ENCODE data around the gene GDPD4. TPM values are rescaled to one million over a fixed set of nuclear protein-coding genes. Genes with fewer than 3 reads are reported as not detected.

GDPD4 gene
- total RNA-seq, 1 experiment from 2014 or later: not detected

DNA sequence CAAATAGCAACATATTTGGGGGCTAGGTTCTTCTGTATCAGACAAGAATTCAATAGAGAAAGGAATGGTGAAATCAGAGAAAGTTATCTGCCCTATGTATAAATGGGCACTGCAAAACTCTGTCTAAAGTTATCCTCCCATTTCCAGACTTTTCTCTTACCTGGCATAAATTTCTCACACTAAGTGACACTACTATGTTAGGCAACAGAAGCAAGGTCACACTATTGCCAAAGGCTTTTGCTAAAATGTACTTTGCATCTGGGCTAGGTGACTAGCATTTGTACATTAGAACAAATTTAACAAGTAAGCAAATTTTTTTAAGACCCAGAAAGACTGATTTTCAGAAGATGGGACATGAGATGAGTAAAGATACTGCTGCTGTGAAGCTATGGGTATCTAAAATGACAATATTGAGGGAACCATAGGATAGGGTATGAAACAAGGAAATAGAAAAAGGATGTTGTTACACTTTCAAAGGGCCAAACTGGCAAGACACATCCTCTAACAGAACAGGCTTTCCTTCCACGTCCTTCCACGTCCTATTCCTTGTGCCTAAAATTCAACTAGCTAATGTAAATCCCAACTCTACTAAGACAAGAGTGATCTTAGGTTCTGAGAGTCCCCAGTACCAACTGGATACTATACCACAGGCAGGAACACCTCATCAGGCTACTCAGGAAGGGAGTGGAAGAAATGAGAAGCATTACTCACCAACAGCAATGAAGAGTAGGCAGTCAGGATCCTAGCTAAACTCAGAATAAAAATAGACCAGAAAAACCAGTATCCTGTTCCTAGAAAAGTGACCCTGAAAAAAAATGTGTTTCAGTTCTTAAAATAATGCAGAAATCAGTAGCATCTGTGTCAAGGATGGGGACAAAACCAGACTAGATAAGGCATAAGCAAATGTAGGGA is 22.6 kb downstream of the GDPD4 start:
- BruUV-seq (replicated peaks): no TSS peak
- H3K27ac ChIP-seq (ENCODE audit: low read length): no peak overlapping the region
- in situ Hi-C loops (cut with HindIII; ENCODE audit: low pct_unique_long_range_greater_than_20kb, low sequenced_read_pairs): no loop called here
- CTCF ChIA-PET: no interaction called here
- intact Hi-C loops (cut with micrococcal nuclease; ENCODE audit: unreplicated experiment): no loop called here
- H3K27me3 ChIP-seq (ENCODE audit: control insufficient read depth, insufficient read depth, low read length): no peaks in the 10 kb centered on the region
- no peak overlapping the region for H3K4me3 ChIP-seq (ENCODE audit: low read depth in 2 of 2, low read length in 2 of 2)
- H3K36me3 ChIP-seq (ENCODE audit: control insufficient read depth, insufficient read depth, low read length): no peaks in the 10 kb centered on the region
- POLR2A ChIA-PET: no interaction called here
- DNase-seq (ENCODE audit: low read depth, low spot score) (no peak), ATAC-seq (no peak)
- peaks cover 3% of the 10 kb centered on the region; the same call in 1 of the 2 replicates for H3K9me3 ChIP-seq (ENCODE audit: control insufficient read depth, insufficient read depth, low read depth, low read length)
- no peaks in the 10 kb centered on the region for H3K4me1 ChIP-seq (ENCODE audit: control insufficient read depth, insufficient read depth, low read length)
- TF ChIP-seq POLR2AphosphoS5 (IDR thresholded peaks at IDR 0.05; ENCODE audit: low read depth, low read length) (no peak), TCF7L2 (IDR thresholded peaks at IDR 0.05; ENCODE audit: low read depth, low read length) (no peak), SIN3A (IDR thresholded peaks at IDR 0.05; ENCODE audit: borderline replicate concordance, insufficient read depth, low read depth, low read length) (no peak)
- TF ChIP-seq, protein P1, sequence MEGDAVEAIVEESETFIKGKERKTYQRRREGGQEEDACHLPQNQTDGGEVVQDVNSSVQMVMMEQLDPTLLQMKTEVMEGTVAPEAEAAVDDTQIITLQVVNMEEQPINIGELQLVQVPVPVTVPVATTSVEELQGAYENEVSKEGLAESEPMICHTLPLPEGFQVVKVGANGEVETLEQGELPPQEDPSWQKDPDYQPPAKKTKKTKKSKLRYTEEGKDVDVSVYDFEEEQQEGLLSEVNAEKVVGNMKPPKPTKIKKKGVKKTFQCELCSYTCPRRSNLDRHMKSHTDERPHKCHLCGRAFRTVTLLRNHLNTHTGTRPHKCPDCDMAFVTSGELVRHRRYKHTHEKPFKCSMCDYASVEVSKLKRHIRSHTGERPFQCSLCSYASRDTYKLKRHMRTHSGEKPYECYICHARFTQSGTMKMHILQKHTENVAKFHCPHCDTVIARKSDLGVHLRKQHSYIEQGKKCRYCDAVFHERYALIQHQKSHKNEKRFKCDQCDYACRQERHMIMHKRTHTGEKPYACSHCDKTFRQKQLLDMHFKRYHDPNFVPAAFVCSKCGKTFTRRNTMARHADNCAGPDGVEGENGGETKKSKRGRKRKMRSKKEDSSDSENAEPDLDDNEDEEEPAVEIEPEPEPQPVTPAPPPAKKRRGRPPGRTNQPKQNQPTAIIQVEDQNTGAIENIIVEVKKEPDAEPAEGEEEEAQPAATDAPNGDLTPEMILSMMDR (IDR thresholded peaks at IDR 0.05): no peak
- TF ChIP-seq, protein P2, sequence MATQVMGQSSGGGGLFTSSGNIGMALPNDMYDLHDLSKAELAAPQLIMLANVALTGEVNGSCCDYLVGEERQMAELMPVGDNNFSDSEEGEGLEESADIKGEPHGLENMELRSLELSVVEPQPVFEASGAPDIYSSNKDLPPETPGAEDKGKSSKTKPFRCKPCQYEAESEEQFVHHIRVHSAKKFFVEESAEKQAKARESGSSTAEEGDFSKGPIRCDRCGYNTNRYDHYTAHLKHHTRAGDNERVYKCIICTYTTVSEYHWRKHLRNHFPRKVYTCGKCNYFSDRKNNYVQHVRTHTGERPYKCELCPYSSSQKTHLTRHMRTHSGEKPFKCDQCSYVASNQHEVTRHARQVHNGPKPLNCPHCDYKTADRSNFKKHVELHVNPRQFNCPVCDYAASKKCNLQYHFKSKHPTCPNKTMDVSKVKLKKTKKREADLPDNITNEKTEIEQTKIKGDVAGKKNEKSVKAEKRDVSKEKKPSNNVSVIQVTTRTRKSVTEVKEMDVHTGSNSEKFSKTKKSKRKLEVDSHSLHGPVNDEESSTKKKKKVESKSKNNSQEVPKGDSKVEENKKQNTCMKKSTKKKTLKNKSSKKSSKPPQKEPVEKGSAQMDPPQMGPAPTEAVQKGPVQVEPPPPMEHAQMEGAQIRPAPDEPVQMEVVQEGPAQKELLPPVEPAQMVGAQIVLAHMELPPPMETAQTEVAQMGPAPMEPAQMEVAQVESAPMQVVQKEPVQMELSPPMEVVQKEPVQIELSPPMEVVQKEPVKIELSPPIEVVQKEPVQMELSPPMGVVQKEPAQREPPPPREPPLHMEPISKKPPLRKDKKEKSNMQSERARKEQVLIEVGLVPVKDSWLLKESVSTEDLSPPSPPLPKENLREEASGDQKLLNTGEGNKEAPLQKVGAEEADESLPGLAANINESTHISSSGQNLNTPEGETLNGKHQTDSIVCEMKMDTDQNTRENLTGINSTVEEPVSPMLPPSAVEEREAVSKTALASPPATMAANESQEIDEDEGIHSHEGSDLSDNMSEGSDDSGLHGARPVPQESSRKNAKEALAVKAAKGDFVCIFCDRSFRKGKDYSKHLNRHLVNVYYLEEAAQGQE (IDR thresholded peaks at IDR 0.05; ENCODE audit: insufficient read depth in 1 of 2, low read depth in 2 of 2, low read length in 1 of 2): no peak

DNA sequence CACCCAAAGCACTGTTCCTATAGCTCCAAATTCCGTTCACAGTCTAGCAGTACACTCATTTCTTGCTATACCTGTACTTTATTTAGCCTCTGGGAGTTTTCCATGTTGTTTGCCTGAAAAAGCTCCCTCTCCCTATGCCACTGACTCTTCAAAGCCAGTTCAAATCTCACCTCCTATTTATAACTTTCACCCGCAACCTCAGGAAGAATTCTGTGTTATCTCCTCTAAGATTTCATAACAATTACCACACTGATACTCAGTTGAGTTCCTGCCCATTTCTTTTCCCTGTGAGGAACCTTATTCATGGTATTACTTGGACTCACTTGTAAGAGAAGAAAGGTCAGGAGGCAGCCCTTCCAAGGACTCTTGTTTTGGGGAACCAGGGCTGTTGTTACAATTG is 25.2 kb downstream of the GDPD4 start:
- no peak for ATAC-seq
- ChIA-PET CTCF (no interaction called here), POLR2A (no interaction called here)
- in situ Hi-C loops (cut with HindIII; ENCODE audit: low pct_unique_long_range_greater_than_20kb, low sequenced_read_pairs): no loop called here
- no peaks in the 10 kb centered on the region for H3K4me1 ChIP-seq (ENCODE audit: control insufficient read depth, insufficient read depth, low read length)
- H3K9me3 ChIP-seq (ENCODE audit: control insufficient read depth, insufficient read depth, low read depth, low read length): peaks cover 3% of the 10 kb centered on the region; the same call in 1 of the 2 replicates
- peaks cover 2% of the 10 kb centered on the region; the same call in 1 of the 2 replicates for H3K27me3 ChIP-seq (ENCODE audit: control insufficient read depth, insufficient read depth, low read length)
- H3K36me3 ChIP-seq (ENCODE audit: control insufficient read depth, insufficient read depth, low read length): no peaks in the 10 kb centered on the region
- DNase-seq (ENCODE audit: low read depth, low spot score): no peak
- no peak overlapping the region for H3K27ac ChIP-seq (ENCODE audit: low read length)
- no TSS peak for BruUV-seq (replicated peaks)
- H3K4me3 ChIP-seq (ENCODE audit: low read depth in 2 of 2, low read length in 2 of 2): no peak overlapping the region
- TF ChIP-seq, protein P2 (IDR thresholded peaks at IDR 0.05; ENCODE audit: insufficient read depth in 1 of 2, low read depth in 2 of 2, low read length in 1 of 2): no peak
- TF ChIP-seq SIN3A (IDR thresholded peaks at IDR 0.05; ENCODE audit: borderline replicate concordance, insufficient read depth, low read depth, low read length): no peak
- TF ChIP-seq POLR2AphosphoS5 (IDR thresholded peaks at IDR 0.05; ENCODE audit: low read depth, low read length): no peak
- TF ChIP-seq TCF7L2 (IDR thresholded peaks at IDR 0.05; ENCODE audit: low read depth, low read length): no peak
- TF ChIP-seq, protein P1 (IDR thresholded peaks at IDR 0.05): no peak
- intact Hi-C loops (cut with micrococcal nuclease; ENCODE audit: unreplicated experiment): no loop called here
